SK-N-DZ (cell line): Measurements from ENCODE around the gene LRRC40.
"Not testable (repeated sequence)": the region's sequence is repeated elsewhere in the genome, so short reads cannot be mapped to it uniquely, and the experiment has no call there.

Experiments
- DNase-seq: peaks from one replicate; pipeline ENCODE4 v3.0.0-alpha.2; 2015; ENCODE audit warnings: low spot score

LRRC40 gene

DNA sequence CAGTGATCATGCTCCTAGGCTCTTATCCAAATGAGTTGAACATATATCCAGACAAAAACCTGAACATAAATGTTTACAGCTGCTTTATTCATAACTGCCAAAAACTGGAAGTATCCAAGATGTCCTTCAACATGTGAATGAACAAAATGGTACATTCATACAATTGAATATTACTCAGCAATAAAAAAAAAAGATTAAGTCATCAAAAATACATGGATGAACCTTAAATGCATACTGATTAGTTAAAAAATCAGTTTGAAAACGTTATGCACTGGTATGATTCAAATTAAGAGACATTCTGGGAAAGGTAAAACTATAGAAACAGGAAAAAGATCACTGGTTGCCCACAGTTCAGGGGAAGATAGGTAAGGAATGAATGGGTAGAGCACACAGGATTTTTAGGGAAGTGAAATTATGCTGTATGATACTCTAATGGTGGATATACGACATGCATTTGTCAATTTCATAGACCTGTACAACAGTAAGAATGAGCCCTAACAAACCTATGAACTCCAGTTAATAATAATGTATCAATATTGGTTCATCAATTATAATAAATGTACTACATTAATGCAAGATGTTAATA is 3.1 kb downstream of the LRRC40 start:
- DNase-seq = no peak

DNA sequence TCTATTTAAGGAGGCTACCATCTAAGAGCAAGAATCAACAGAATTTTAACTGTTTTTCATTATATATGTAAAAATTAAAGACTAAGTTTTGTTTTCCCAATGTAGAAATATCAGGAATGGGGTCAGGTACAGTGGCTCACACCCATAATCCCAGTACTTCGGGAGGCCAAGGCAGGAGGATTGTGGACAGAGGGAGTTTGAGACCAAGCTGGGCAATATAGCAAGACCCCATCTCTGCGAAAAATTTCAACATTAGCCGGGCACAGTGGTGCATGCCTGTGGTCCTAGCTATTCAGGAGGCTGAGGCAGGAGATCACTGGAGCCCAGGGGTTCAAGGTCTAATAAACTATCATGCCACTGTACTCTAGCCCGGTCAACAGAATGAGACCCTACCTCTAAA is 5.3 kb downstream of the LRRC40 start:
- DNase-seq = no peak

DNA sequence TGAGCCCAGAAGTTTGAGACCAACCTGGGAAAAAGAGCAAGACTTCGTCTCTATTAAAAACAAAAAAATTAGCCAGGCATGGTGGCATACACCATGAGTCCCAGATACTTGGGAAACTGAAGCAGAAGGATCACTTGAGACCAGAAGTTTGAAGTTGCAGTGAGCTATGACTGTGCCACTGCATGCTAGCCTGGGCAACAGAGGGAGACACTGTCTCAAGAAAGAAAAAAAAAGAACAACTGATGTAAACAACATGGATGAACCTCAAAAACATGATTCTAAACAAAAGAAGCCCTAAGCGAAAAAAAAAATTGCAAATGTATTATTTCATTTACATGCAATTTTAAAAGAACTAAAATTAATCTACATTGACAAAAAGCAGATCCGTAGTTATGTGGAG is 9.0 kb downstream of the LRRC40 start:
- DNase-seq = no peak

DNA sequence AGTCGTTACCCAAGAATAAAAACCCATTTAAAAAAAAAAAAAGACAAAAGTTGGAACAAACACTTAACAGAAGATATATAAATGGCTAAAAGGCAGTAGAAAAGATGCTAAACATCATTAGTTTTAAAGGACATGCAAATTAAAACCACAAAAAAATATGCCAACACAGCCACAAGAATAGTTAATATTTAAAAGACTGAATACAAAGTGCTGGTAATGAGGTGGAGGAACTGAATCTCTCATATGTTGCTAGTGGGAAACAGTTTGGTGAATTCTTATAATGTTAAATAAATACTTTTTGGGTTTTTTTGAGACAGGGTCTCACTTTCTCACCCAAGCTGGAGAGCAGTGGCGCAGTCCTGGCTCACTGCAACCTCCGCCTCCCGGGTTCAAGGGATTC is 10.0 kb downstream of the LRRC40 start:
- DNase-seq = no peak

DNA sequence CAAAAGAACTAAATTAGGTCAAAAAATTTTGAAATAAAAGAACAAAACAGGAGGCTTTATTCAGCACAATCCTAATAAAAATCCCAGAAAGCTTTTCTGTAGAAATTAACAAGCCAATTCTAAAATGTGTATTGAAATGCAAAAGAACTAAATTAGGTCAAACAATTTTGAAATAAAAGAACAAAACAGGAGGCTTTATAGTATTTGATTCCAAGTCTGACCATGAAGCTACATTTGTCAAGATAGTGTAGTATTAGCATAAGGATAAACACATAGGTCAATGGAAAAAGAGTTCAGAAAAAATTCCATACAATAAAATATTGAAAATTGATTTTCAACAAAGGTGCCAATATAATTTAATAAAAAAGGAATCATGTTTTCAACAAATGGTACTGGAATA is 10.8 kb downstream of the LRRC40 start:
- DNase-seq = no peak

DNA sequence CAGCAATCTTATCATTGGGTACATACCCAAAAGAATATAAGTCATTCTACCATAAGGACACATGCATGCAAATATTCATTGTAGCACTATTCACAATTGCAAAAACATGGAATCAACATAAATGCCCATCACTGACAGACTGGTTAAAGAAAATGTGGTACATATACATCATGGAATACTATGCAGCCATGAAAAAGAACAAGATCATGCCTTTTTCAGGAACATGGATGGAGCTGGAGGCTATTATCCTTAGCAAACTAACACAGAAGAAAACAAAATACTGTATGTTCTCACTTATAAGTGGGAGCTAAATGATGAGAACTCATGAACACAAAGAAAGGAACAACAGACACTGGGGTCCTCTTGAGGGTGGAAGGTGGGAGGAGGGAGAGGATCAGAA is 12.9 kb downstream of the LRRC40 start:
- not testable (repeated sequence) for DNase-seq

DNA sequence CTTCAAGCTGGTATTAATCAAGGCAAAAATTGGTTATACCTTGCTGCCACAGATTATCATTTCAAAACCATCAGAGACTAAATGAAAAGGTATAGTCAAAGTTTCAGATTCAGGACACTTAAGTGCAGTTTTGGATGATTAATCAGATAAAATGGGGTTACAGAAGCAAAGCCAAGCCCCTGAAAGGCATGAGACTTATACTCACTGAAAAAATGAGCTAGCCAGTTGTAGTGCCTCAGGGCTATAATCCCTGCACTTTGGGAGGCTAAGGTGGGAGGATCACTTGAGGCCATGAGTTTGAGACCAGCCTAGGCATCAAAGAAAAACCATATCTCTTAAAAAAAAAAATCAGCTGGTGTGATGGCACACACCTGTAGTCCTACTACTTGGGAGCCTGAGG is 15.2 kb downstream of the LRRC40 start:
- DNase-seq = no peak

DNA sequence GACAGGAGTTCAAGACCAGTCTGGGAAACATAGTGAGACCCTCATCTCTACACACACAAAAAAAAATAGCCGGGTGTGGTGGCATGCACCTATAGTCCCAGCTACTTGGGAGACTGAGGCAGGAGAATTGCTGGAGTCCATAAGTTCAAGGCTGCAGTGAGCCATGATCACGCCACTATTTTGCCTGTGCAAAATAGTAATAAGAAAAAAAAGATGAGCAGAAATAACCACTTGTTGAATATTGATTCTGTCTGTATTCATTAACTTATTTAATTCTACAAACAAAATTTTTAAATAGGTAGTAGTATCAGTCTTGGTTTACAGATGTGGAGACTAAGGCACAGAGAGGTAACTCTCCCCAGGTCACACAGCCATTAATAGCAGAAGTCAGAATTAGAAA is 16.9 kb downstream of the LRRC40 start:
- no peak for DNase-seq

DNA sequence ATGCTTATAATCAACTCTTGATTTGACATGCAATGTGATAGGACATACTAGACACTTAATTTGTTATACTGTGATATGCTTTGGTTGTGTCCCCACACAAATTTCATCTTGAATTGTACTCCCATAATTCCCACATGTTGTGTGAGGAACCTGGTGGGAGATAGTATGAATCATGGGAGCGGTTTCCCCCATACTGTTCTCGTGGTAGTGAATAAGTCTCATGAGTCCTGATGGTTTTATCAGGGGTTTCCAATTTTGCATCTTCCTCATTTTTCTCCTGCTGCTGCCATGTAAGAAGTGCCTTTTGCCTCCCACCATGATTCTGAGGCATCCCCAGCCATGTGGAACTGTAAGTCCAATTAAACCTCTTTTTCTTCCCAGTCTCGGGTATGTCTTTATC is 20.2 kb downstream of the LRRC40 start:
- DNase-seq = not testable (repeated sequence)

DNA sequence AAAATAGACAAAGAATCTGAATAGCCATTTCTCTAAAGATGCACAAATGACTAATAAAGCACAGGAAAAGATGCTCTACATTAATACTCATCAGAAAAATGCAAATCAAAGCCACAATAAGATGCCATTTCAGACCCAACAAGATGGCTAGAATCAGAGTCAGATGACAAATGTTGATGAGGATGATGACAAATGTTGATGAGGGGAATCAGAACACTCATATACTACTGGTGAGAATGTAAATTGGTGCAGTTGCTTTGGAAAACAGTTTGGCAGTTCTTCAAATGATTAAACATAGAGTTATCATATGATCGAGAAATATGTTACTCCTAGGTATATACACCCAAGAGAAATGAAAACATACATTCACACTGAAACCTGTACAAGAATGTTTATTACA is 33.9 kb downstream of the LRRC40 start:
- no peak for DNase-seq

DNA sequence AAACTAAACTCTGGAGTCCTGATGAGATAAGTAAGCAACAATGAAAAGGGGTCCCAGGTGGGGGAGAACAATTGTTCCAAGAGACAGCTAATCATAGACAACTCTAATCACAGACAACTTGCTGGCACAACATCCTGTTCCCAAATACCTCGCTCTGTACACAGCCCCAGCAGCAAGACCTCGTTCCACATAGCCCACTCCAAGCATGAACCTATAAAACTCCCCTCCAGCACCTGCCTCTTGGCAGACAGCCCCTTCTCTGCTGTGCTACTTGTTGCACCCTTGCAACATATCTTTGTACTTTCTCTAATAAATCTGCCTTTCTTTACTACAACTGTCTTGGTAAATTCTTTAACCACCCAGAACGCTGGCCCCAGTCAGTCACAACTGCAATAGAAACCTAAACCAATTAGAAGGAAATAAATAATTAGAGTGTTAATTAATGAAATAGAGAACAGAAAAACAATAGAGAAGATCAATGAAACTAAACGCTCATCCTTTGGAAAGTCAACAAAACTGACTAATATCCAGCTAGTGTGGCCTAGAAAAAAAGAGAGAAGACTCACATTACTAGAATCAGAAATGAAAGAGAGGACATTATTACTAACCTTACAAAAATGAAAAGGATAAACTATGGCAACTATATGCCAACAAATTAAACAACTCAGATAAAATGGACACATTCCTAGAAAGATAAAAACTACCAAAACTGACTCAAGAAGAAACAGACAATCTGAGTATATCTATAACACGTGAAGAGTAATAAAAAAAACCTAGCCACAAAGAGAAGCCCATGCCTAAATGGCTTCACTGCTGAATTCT is 36.1 kb downstream of the LRRC40 start:
- DNase-seq = no peak

DNA sequence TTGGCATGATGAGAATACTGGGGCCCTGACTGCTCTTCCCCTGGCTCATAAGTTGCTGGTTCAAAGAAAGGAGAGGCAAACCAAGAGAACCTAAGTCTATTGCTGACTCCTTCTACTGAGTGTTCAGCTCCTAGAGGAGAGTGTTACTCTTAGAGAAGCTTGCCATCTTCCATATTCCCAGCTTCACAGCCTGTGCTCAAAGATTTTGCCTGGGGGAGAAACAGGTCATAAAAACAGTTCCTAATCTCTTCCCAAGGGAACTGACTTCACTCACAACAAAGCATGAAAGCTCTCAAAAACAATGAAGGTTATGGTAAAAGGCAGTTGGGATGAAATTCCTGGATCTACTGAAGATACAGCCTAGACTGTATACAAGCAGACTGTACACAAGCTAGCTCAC is 37.1 kb downstream of the LRRC40 start:
- DNase-seq = no peak

DNA sequence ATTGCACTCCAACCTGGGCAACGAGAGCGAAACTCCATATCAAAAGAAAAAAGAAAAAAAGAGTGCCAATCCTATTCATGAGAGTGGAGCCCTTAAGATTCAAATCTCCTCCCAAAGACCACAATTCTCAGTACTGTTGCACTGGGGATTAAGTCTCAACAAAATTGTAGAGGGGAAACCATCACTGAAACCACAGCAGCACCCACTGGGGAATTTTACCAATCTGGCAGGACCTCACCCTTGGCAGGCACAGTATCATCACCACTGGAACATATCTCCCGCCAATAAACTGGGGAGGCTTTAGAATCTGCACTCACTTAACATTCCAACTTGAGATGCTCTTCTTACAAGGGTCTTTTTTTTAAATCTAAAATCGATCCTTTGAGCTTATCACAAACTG is 41.0 kb downstream of the LRRC40 start:
- DNase-seq = no peak

DNA sequence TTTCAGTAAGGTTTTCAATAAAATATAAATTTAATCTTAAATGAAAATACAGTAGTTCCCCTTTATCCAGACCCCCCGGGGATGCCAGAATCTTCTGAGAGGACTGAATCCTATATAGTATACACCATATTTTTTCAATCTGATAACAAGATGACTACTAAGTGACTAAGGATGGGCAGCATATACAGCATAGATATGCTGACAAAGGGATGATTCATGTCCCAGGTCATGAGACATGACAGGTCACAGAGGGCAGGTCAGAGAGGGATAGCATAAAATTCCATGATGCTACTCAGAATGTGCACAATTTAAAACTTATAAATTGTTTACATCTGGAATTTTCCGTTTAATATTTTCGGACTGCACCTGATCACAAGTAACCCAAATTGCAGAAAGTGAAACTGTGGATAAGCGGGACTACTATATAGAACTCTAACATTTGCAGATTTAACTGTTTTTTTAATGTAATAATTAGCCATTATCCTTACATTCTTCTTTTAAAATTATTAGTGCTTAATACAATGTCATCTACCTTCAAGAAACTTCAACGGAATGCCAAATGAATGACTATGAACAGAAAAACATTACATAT is 48.8 kb downstream of the LRRC40 start:
- DNase-seq = no peak

DNA sequence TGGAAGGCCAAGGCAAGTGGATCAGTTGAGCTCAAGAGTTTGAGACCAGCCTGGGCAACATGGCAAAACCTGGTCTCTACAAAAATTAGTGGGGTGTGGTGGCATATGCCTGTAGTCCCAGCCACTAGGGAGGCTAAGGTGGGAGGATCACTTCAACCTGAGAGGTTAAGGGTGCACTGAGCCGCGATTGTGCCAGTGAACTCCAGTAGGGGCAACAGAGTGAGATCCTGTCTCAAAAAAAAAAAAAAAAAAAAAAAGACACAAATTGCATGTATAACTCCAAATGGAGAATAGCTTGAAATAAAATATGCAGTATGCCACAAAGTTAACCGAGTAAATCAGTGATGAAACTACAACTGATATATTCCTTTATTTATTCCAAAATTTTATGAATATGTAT is 51.6 kb downstream of the LRRC40 start:
- no peak for DNase-seq

DNA sequence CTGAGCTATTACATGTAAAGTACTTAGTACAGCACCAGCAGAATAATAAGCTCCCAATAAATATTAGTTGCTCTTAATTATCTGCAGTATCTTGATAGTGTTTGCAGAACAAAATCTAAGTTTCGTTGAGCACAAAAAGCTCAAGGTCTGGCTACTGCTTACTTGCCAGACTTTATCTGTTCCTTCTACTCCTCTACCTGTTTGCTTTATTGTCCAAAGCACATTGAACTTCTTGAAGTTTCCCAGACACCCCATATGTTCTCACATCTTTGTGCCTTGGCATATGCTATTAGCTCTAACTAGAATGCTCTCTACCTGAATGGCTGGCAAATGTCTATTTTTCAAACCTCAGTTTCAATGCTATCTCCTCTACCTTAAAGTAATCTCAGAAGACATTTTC is 54.9 kb downstream of the LRRC40 start:
- DNase-seq = no peak

DNA sequence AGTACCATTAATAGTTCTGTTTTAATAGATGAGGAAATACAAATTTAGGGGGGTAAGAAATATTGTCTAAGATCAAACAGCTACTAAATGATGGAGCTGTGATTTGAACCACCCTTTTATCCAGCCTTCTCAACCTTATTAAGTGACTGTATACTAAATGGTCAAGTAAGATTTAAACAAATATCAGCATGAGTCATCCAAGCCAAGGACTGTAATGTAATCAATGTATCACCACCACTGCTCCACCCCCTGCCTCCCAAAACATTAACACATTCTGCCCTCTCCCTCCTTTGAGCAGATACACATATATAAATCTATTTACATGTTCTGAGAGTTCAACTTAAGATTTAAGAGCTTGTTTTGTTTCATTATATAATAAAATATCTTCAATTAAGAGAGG is 58.9 kb downstream of the LRRC40 start:
- no peak for DNase-seq

DNA sequence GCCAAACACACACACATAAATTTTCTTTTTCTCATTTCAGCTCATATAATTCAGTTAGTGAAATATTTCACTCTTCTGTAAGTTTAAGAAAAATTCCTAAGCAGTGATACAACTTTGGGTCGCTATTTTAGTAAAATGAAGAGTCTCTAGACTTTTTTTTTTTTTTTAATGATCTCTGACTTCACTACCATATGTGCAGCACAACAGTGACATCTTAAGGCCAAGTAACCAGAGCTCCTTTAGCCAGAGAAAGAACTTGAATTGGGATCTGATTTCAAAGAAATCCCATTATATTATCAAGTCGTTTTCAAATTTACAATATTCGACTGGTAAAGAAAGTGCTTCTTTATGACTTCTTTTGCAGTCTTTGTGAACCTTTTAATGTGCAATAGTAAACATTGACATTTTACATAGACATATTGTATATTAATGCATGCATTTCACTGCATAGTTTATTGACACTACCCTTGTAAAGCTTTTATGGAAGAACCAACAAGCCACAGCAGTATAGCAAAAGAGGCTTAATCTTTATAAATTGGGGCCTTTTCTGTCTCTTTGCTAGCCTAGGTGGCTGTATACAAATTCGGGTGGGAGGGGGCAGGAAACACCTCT is 62.2 kb downstream of the LRRC40 start:
- no peak for DNase-seq

DNA sequence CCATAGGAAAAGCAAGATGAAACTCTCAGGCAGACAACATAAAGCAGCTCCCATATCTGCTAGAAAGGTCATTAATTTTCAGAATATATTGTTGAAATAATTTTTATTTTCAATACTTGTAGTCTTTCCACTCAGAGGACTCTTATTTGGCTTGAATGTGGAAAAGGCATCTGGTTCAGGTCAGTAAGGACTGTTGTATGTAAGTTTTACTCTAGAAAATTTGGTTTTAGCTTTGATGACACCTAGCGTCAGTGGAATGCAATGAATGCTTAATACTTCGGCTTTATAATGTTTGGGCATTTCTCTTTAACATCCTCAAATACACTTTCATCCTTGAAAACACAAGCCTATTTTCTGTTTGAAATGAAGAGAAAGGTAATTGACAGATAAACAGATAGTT is 63.3 kb downstream of the LRRC40 start:
- DNase-seq = no peak

DNA sequence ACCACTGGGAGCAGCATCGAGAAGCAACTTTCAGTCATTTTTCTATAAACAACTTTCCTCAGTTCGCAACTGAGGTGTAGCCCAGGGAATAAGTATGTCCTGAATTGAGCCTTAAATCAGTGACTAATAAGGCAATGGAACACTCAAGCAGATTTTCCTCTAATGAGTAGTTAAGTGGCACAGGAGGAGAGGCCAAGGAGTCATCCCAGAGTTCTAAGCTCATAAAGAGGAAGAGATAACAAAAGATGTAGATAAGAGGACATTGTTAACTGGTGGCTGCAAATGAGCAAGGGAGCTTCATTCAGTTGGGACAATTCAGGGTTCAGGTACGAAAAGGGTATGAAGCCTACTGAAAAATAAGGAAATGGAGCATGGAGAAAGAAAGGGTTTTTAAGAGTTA is 64.5 kb downstream of the LRRC40 start:
- peak; percentile 5 for DNase-seq

DNA sequence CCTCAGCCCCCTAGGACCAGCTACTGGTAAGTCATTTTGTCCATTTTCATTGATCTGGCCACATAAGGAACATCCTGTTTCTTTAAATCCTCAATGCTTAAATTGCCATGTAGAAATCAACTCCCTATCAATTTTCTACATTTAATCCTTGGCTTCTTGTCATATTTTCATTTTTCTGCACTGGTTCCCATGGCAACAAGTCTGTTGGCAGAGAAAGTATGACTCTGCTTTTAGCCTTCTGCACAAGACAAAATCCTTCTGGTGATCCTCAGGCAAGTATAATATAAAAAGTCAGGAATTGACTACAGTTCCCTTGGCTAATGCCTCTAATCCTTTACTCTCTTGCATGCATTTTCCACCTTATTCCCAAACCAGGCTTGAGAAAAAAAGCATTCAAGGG is 65.0 kb downstream of the LRRC40 start:
- DNase-seq = no peak

DNA sequence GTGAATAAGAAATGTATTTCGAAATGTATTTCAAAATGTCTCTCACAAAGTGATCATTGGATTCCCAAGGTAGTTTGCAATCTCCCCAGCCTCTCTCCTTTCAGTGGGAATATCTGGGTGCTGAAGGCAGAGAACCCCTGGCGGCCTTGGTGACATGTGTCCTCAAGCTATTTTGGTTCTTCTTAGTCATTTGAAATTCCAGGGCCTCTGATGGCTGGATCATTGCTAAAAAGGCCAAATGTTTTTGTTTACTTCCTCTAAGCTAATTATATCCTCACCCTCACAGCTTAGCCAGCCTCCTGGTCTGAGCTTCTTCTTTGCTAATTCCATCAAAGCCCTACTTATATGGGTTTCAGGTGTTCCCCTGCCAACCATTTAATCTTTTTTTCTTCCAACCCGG is 71.2 kb downstream of the LRRC40 start:
- DNase-seq = no peak

DNA sequence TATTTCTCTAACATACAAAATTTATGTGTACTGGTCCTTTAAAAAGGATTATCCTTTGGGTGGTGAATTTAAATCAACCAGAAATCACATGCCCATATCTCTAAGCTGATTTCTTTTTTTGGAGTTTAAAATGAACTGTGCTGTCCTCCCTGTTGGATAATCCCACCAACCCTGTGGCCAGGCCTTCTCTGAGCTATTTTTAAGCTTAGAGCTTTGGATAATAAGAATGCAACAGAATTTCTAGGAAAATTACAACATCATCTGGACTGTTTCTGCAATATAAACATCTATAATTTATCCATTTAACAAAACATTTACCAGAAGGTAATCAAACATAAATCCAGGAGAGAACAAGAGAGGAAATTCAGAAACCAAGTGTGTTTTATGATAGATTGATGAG is 88.3 kb downstream of the LRRC40 start:
- DNase-seq = no peak
